Measurements from ENCODE around the gene FBXO24. TPM values are rescaled to one million over a fixed set of nuclear protein-coding genes. Genes with fewer than 3 reads are reported as not detected.

FBXO24 gene
- total RNA-seq, 1 donor from 2014 or later, result 0.32 TPM

DNA sequence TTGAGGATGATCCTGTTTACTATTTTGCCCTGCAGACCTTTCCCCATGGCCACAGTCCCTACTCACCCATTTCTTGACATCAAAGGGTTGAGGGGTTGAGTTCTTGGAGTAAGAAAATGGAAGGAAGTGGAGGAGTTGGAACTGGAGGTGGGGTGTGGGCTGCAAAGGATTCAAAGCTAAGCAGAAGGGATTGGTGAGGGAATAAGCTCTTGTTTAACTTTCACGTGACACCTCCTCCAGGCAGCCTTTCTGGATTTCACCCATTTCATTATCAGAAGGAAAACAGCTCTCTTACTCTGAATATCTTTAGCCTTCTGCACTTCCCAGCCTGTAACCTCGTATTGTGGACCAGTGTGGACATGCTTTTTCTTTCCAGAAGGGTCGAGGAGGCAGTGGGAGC lies 39.9 kb downstream of the FBXO24 start:
- ATAC-seq, result no peak

DNA sequence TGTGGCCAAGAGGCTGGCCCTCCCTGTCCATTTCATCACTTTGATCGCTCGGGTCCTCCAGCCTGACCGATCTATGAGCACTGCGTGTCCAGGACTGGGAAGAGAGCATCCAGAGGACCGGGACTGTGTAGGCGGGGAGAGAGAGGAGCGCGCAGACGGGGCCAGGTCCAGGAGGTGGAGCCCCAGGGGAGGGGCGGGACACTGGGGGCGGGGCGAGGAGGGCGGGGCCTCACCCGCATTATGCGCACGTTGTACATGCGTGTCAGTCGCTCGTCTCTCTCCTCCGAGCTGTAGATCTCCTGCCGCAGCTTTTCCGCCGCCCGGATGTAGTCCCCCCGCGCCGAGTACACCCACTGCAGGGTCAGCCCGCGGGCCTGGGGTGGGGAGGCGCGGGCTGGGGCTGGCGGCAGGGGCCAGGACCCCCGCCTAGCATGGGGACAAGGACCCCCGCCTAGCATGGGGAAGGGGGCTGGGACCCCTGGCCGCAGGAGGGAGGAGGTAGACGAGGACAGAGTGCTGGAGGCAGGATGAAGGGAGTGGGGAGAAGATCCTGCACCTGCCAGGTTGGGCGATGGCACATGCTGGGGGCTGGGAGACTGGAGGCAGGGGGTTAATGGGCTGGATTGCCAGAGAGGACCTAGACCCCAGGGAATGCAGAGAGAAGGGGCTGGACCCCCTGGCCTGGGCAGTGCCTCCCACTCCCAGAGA lies 40.6 kb downstream of the FBXO24 start:
- ATAC-seq, result peak; percentile 96

DNA sequence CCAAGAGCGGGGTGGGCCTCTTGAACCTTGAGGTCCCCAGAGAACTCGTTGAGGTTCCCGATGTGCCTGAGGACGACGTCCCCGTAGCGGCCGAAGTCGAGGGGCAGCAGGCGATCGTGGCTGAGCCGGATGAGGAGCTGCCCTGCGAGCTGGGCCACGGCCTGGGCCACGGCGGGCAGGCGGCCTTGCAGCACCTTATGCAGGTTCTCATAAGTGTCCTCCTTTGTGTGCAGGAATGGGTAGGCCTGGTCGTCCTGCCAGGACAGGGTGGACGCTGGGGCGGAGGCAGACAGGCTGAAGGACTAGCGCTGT lies 41.1 kb downstream of the FBXO24 start:
- no peak for ATAC-seq

DNA sequence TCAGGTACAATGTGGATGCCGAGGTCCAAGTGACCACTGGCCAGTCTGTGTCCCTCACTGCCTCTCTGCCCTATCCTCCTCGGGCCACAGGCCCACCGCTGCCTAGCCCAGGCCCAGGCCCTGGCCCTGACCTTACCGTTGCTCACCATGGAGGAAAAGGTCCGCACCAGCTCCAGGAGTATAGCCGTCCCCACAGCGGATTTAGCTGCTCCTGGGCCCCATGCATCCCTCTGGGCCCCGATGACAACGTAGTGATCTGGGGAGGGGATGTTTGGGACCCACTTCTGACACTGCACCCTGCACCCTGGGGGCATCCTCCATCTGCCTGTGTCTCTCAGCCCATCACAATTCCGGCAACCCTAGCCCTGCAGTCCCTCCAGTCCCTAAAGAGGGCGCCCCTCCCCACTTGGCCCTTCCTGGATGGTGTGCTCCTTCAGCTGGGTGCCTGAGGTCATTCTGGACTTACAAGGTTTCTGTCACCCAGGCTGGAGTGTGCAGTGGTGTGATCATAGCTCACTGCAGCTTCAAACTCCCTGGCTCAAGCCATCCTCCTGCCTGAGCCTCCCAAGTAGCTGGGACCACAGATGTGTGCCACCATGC lies 43.1 kb downstream of the FBXO24 start:
- no peak for ATAC-seq

DNA sequence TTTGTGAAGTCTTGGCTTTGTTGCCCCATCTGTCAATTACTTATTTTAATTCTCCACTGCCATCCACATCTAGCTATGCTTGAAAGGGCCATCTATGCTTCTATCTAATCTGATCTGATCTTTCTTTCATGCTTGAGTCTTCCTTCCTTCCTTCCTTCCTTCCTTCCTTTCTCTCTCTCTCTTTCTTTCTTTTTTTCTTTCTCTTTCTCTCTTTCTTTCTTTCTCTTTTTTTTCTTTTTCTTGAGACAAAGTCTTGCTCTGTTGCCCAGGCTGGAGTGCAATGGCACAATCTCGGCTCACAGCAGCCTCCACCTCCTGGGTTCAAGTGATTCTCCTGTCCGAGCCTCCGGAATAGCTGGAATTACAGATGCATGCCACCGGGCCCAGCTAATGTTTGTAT lies 43.9 kb downstream of the FBXO24 start:
- ATAC-seq, result no peak

DNA sequence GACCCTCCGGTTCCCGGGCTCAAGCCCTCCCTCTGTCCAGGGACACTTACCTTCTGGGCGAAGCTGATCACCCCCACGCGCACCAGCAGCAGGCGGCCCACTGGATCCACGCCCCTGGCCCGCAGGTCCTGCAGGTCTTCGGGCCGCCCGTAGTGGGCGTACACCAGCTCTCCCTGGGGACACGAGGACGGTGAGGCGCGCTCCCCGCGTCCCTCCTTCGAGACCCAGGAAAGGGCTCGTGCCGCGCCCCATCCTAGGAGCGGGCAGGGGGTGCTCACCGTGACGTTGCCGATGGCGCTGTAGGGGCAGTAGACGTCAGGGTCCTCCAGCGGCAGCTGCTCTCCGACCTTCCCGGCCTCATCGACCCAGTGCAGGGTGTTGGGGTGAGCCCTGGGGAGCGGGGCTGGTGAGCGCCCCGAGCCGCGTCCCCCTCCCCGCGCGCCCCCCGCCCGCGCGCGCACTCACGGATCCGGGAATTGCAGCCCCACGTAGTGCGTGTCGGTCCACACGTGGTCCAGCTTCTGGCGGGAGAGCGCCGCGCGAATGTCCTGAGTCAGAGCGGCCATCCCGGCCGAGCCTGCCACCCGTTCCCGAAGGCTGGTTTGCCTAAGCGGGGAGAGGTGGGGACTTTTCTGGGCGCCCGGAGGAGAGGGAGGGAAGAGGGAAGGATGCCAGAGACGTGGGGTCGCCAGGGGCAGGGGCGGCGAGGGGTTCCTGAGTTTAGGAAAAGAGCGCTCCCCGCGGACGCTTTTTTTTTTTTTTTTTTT lies 47.0 kb downstream of the FBXO24 start:
- peak; percentile 62 for ATAC-seq

DNA sequence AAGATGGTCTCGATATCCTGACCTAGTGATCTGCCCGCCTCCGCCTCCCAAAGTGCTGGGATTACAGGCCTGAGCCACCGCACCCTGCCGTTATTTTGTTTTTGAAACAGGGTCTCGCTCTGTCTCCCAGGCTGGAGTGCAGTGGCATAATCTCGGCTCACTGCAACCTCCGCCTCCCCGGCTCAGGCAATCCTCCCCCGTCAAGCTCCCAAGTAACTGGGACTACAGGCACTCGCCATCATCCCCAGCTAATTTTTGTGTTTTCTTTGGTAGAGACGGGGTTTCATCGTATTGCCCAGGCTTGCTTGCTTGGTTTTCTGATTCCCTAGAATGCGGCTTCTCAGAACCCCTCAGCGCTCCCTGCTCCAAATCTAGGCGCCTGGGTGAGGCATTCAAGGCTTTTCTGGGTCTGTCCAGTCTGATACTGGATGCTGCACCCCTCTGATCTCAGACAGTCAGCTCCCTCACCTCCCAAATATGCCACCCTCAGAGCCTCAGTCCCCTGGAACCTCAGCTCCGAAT lies 53.9 kb downstream of the FBXO24 start:
- no peak for ATAC-seq

DNA sequence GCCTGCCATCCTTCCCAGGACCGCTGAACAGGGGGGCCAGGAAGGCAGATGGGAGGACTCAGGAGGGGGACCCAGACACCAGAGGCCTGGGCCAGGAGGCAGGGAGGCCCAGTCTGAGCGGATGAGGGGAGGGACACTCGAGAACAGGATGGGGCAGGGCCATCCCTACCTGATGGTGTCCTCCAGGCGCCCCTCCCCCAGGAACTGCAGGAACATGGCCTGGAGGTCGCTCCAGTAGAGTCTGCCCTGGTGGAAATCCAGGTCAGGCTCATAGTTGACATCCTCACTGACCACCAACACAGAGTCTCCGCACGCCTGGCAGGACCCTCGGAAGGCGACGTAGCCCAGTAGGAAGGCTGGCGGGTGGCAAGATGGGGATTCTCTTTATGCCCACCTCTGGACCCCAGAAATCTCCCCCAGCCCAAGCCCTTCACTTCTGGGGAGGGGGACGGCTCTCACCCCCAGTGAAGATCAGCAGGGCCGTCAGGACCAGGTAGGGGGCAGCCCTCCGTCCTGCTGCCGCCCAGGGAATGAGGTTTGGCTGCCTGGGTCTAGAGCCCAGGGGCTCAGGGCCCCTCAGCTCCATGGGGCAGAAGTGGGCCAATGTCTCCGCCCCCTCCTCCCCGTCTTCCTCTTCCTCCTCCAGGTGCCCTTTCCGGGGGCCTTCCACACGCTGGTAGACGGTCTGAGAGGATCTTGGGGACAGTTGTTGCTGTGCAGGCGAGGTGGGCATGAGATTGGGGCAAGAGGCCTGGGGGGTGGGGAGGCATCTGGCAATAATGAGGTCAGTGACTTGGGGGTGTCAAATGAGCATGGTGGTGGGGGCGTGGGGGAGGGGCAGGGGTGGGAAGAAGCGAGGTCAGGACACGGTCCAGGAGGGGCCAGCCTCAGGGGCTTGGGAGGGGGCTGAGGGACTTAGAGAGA lies 54.7 kb downstream of the FBXO24 start:
- ATAC-seq, result no peak

DNA sequence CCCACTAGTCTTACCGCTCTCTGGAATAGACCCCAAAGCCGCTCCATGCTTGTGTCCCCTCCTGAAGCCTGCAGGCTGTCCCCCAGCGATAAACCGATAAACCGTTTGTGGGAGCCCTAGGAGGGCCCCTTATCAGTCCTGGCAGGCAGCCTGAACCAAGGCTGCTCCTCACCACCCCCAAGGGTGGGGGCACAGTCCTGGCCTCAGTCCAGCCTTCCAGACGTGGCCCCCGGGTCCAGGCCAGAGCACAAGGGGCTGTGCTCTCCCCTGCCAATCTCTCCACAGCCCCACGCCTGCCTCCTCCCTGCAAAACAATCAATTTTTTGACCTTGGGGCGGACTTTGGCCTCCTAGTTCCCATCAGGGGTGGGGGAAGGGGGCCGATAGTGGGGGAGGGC lies 55.3 kb downstream of the FBXO24 start, which contains the start of gene TFR2:
Gene TFR2 (minus strand): TSS at position 90 of the 397 bp plus-strand sequence. CDS start 43 bp downstream, at position 47.
- no peak for ATAC-seq

DNA sequence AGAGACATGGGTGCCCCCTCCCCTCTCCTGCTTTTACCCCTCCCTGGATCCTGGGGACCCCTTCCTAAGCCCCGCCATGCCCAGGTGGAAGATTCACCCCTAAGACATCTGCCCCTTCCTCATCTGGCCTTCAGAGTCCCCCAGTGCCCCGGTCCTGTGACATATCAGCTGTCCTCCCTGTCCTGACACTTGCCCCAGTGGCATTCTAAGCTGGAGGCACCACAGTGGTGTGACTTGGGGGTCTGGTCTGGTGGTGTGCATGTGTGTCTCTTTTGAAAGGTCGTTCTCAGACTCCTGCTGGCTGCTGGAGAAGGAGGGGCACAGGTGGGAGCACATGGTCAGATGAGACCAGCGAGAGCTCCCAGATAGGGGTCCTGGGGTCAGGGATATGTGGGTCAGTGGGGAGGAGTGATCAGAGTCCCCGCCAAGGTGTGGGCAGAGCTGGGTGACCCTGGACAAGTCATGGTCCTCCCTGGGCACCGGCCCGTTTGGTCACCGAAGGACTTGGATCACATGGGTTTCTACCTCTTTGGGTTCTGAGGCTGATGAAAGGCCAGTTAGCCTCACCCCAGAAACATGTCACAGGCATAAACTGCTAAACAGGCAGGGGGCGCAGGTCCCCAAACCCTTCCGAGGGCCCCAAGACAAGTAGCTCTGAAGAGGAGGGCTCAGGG lies 55.9 kb downstream of the FBXO24 start:
- no peak for ATAC-seq

DNA sequence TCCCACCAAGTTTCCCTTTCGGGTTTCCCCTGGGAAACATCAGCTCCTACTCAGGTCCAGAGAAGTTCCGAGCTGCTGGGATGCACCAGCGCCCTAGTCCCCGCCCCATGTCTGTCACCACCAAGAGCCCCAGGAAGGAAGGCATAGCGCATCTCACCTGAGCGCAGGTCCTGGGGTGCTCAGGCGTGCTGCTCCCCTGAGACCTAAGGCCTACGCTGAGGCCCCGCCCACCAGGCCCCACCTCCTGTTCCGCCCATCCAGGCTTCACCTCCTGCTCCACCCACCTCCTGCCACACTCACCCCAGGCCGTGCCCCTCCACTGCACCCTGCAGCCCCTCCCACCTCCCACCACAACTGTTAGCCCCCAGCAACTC lies 56.4 kb downstream of the FBXO24 start:
- ATAC-seq, result peak; percentile 65

DNA sequence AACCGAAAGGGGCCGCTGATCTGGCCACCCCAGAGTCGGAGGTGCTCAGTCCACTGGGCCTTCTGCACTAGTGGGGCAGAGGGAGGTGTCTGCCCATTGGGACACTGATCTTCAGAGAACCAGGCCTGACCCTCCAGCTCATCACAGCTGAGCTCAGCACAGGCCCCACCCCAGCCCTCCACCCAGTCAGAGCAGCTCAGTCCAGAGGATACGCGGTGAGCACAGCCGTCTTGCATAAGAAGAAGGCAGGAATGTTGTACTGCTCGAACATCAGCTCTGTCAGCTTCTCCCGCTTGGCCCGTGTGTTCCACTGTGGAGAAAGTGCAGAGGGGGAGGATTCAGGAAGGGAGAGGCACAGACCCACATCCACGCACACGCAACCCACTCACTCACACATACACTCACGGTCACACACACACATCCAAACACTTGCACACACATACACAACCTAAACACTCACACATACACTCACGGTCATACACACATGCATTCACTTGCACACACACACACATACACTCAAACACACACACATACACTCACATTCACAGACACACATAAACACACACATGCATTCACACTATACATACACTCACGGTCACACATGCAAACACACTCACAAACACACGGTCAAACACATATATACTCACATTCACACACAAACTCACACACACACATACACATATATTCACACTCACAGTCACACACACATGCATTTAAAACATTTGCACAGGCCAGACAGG lies 63.9 kb downstream of the FBXO24 start:
- ATAC-seq, result peak; percentile 91

Other genes starting within 250 kb of the FBXO24 start
- gene PILRB, start 228.2 kb upstream of the FBXO24 start, total RNA-seq, result 15.0 TPM
- gene PILRA, start 212.8 kb upstream of the FBXO24 start, total RNA-seq, result 2.7 TPM
- gene ZCWPW1, start 157.6 kb upstream of the FBXO24 start, total RNA-seq, result 1.4 TPM
- 22.3 TPM for gene MEPCE, start 156.5 kb upstream of the FBXO24 start, total RNA-seq
- 27.4 TPM for gene PPP1R35, start 149.8 kb upstream of the FBXO24 start, total RNA-seq
- gene SPACDR, start 122.1 kb upstream of the FBXO24 start, total RNA-seq, result 0.24 TPM
- gene TSC22D4, start 107.1 kb upstream of the FBXO24 start, total RNA-seq, result 31.1 TPM
- 0.16 TPM for gene NYAP1, start 102.4 kb upstream of the FBXO24 start, total RNA-seq
- gene AGFG2, start 47.1 kb upstream of the FBXO24 start, total RNA-seq, result 19.5 TPM
- gene SAP25, start 12.4 kb upstream of the FBXO24 start, total RNA-seq, result 0.32 TPM
- 19.3 TPM for gene LRCH4, start 199 bp upstream of the FBXO24 start, total RNA-seq
- gene PCOLCE, start 16.0 kb downstream of the FBXO24 start, total RNA-seq, result 5.2 TPM
- gene MOSPD3, start 26.2 kb downstream of the FBXO24 start, total RNA-seq, result 23.2 TPM
- 0.68 TPM for gene TFR2, start 55.2 kb downstream of the FBXO24 start, total RNA-seq
- gene ACTL6B, start 70.1 kb downstream of the FBXO24 start, total RNA-seq, result not detected
- gene GNB2, start 87.4 kb downstream of the FBXO24 start, total RNA-seq, result 289 TPM
- gene GIGYF1, start 107.9 kb downstream of the FBXO24 start, total RNA-seq, result 10.4 TPM
- 33.4 TPM for gene POP7, start 119.8 kb downstream of the FBXO24 start, total RNA-seq
- gene EPO, start 134.1 kb downstream of the FBXO24 start, total RNA-seq, result not detected
- 0.04 TPM for gene ZAN, start 147.3 kb downstream of the FBXO24 start, total RNA-seq
- 30.3 TPM for gene EPHB4, start 241.2 kb downstream of the FBXO24 start, total RNA-seq

Data from esophagus mucosa (tissue), 1 donor.